HepG2 (cell line): Measurements from ENCODE around the gene RAD9A. TPM values are rescaled to one million over a fixed set of nuclear protein-coding genes. Genes with fewer than 3 reads are reported as not detected.
A peak's percentile ranks its signal among the peaks of the same experiment; 100 is the strongest.

Experiments used
- ATAC-seq: fragments of 200-7000 bp; cut with Tn5 transposase; 3 replicates; pipeline ENCODE4 v1.9.1; 2020; ENCODE audit warnings: mild to moderate bottlenecking, moderate library complexity
- BruUV-seq: library from RNA; stranded (reverse); fragments of 400-500 nt; replicated peaks from 2 replicates; lab custom pipeline; 2021; lab: Mats Ljungman, UMichigan
- CTCF ChIA-PET: fragments of 300-600 bp; formaldehyde crosslinking; extraction: SDS; loops from one replicate; lab custom pipeline; 2021; ENCODE audit warnings: low total read pairs, inconsistent platforms, low intra/inter-chr PET ratio; lab: Yijun Ruan, JAX
- POLR2A ChIA-PET: fragments of 350-600 bp; sonication (Branson Sonifier 250); formaldehyde crosslinking; loops from one replicate; lab custom pipeline; 2020; ENCODE audit warnings: antibody characterized with exemption, inconsistent platforms; lab: Yijun Ruan, JAX
- DNase-seq: peaks from one replicate; pipeline ENCODE4 v3.0.0-alpha.2; 2015; ENCODE audit warnings: low spot score
- FAIRE-seq: peaks from 3 replicates; lab custom pipeline; 2011; peaks lifted over from hg19 to GRCh38; lab: Jason Lieb, UNC
- H2AFZ ChIP-seq: one replicate; pipeline ENCODE4 v1.6.1; 2011; ENCODE audit warnings: low read length, inconsistent platforms
- H3K27ac ChIP-seq: fragments of 300-600 bp; 3 replicates; pipeline ENCODE4 v1.8.0; 2011; ENCODE audit warnings: mixed run types, mild to moderate bottlenecking, mixed read lengths, low read length, inconsistent platforms; ENCODE audit not compliant: insufficient read depth; ENCODE audit errors: extremely low read length
- H3K27me3 ChIP-seq, 2 experiments: fragments of 200-600 bp in 1 of 2; 2 replicates in 1 of 2; 3 replicates in 1 of 2; pipeline versions ENCODE4 v1.6.0 to v1.8.0; 2011; ENCODE audit warnings: low read length in 2 of 2, mild to moderate bottlenecking in 2 of 2, moderate library complexity in 2 of 2, inconsistent platforms in 1 of 2; ENCODE audit not compliant: insufficient read depth in 2 of 2, control insufficient read depth in 1 of 2
- H3K36me3 ChIP-seq, 2 experiments: fragments of 200-600 bp in 1 of 2; replicated peaks in 1 of 2; 2 replicates in 1 of 2; 3 replicates in 1 of 2; pipeline versions ENCODE4 v1.5.1 to v1.8.0; 2011; ENCODE audit warnings: low read length in 2 of 2, inconsistent platforms in 1 of 2; ENCODE audit not compliant: insufficient read depth in 2 of 2, control insufficient read depth in 1 of 2
- H3K4me1 ChIP-seq: 2 replicates; pipeline ENCODE4 v1.5.1; 2012; ENCODE audit warnings: low read length, inconsistent platforms; ENCODE audit not compliant: insufficient read depth
- H3K4me2 ChIP-seq: 2 replicates; pipeline ENCODE4 v1.6.0; 2011; ENCODE audit warnings: low read depth, low read length, inconsistent platforms
- H3K4me3 ChIP-seq, 3 experiments: fragments of 200-600 bp in 1 of 3; sonication (generic), shearing (Covaris generic) in 1 of 3; replicated peaks in 1 of 3; 2 replicates each; pipeline ENCODE4 v1.5.1; 2011 to 2016; ENCODE audit warnings: low read length in 3 of 3, inconsistent platforms in 2 of 3, low read depth in 2 of 3, mild to moderate bottlenecking in 2 of 3, control low read depth in 1 of 3, mixed read lengths in 1 of 3; ENCODE audit not compliant: insufficient read depth in 1 of 3
- H3K79me2 ChIP-seq: one replicate; pipeline ENCODE4 v1.6.1; 2011; ENCODE audit warnings: low read length, inconsistent platforms; ENCODE audit not compliant: insufficient read depth
- H3K9ac ChIP-seq: 2 replicates; pipeline ENCODE4 v1.6.0; 2011; ENCODE audit warnings: mild to moderate bottlenecking, low read depth, low read length, inconsistent platforms; ENCODE audit not compliant: insufficient read depth
- H3K9me3 ChIP-seq: 2 replicates; pipeline ENCODE4 v1.5.1; 2012; ENCODE audit warnings: mild to moderate bottlenecking, low read length
- H4K20me1 ChIP-seq: 2 replicates; pipeline ENCODE4 v1.6.0; 2011; ENCODE audit warnings: inconsistent platforms, mild to moderate bottlenecking, low read length, moderate library complexity; ENCODE audit not compliant: insufficient read depth
- CREM ChIP-seq, 2 experiments: sonication (generic) in 1 of 2; formaldehyde crosslinking in 1 of 2; IDR thresholded peaks; 2 replicates each; pipeline versions ENCODE4 v1.4.0 to v1.6.1; 2016 to 2020; ENCODE audit warnings: antibody characterized with exemption in 1 of 2, mild to moderate bottlenecking in 1 of 2, missing genetic modification reagents in 1 of 2
- FOXK1 ChIP-seq: sonication (generic); formaldehyde crosslinking; IDR thresholded peaks from 2 replicates; pipeline ENCODE4 v1.4.0; 2020; ENCODE audit warnings: low read depth, missing genetic modification reagents, borderline replicate concordance
- HES4 ChIP-seq: sonication (generic); formaldehyde crosslinking; IDR thresholded peaks from 2 replicates; pipeline ENCODE4 v1.9.0; 2021; ENCODE audit warnings: mild to moderate bottlenecking, missing genetic modification reagents, borderline replicate concordance
- HNRNPL ChIP-seq: fragments of 200-400 bp; formaldehyde crosslinking; IDR thresholded peaks from 2 replicates; pipeline ENCODE4 v1.6.1; 2017; ENCODE audit warnings: mild to moderate bottlenecking, low read depth, low read length
- KLF11 ChIP-seq: IDR thresholded peaks from 2 replicates; pipeline ENCODE4 v1.6.1; 2016; ENCODE audit warnings: missing compliant biosample characterization
- RBFOX2 ChIP-seq: fragments of 200-400 bp; formaldehyde crosslinking; IDR thresholded peaks from 2 replicates; pipeline ENCODE4 v1.6.1; 2017; ENCODE audit warnings: low read depth, mild to moderate bottlenecking, low read length
- WGBS: methylation state at CpG from one replicate; pipeline ENCODE4 v1.1.6; 2017; ENCODE audit warnings: low lambda C conversion rate; 5-methylcytosine and 5-hydroxymethylcytosine counted together
- in situ Hi-C: cut with HindIII; loops from 2 replicates; pipeline ENCODE4 v1.10.0; 2017; ENCODE audit warnings: low pct_unique_long_range_greater_than_20kb; ENCODE audit not compliant: extremely low pct_ligation_motif_present
- intact Hi-C: fragments of 100-400 bp; cut with micrococcal nuclease; formaldehyde crosslinking; loops from one replicate; pipeline ENCODE4 v1.10.0; 2022; ENCODE audit not compliant: unreplicated experiment
- polyA plus RNA-seq, 8 experiments: library from polyadenylated mRNA; depleted of rRNA in 3 of 8; stranded (reverse) in 7 of 8; unstranded in 1 of 8; fragments of >200 nt; fragmentation: Illumina TruSeq in 4 of 8; extraction: Trizol in 4 of 8; gene quantifications; 2 replicates each; pipeline versions ENCODE4 v1.2.1 to v1.2.3, GENCODE V29; 2011 to 2016; ENCODE audit warnings: low read depth in 4 of 8, missing spikeins in 1 of 8, mixed read lengths in 1 of 8; ENCODE audit not compliant: insufficient read depth in 1 of 8
- total RNA-seq, 5 experiments: library from RNA; depleted of rRNA; stranded (reverse); fragments of >200 nt; fragmentation: Illumina TruSeq; extraction: Trizol; gene quantifications; 2 replicates each; pipeline ENCODE4 v1.2.3, GENCODE V29; 2016; ENCODE audit warnings: low read depth in 1 of 5

The RAD9A gene
- total and polyA plus RNA-seq, 2 of the 13 experiments (the other 11 are each of a cell fraction or from before 2014, with no cell fraction given), result 10.1 to 15.7 TPM

GRCh38 chr11:67440229-67441097 is 48.7 kb downstream of the RAD9A start (continued):
- TF ChIP-seq CREM (IDR thresholded peaks at IDR 0.05) (no peak), CREM (CRISPR knock-in tag; IDR thresholded peaks at IDR 0.05) (no peak), FOXK1 (CRISPR knock-in tag) (no peak)
- TF ChIP-seq, all 625 proteins: peak for 0

GRCh38 chr11:67441098-67441563 is 49.3 kb downstream of the RAD9A start:
- ChIA-PET CTCF (no interaction called here), POLR2A (no interaction called here)
- peaks cover 3% of the 10 kb centered on the region for H3K79me2 ChIP-seq
- no CpG with 5 or more reads among the region's 21 CpGs for WGBS
- H3K27me3 ChIP-seq, result peaks cover 0 to 1% of the 10 kb centered on the region in 2 experiments; a peak in 1 of 5 replicates
- H3K36me3 ChIP-seq, result peaks cover 0 to 4% of the 10 kb centered on the region in 2 experiments; a peak in 2 of 5 replicates
- in situ Hi-C loops, result no loop called here
- intact Hi-C loops, result no loop called here
- no peak overlapping the region for H3K4me2 ChIP-seq
- H3K9ac ChIP-seq, result no peak overlapping the region
- no peak overlapping the region for H3K27ac ChIP-seq
- H2AFZ ChIP-seq, result no peak overlapping the region
- no peak for ATAC-seq
- no peaks in the 10 kb centered on the region for H3K9me3 ChIP-seq
- TF ChIP-seq KLF11 (CRISPR knock-in tag) (no peak), HNRNPL (0 out of 2 replicates have a peak, but pooled peaks have one; percentile 20), HES4 (CRISPR knock-in tag) (no peak), RBFOX2 (0 out of 2 replicates have a peak, but pooled peaks have one; percentile 14)
- no peak for FAIRE-seq
- no TSS peak for BruUV-seq
- no peak for DNase-seq
- H3K4me1 ChIP-seq, result peaks cover 21% of the 10 kb centered on the region
- no peaks in the 10 kb centered on the region for H4K20me1 ChIP-seq
- H3K4me3 ChIP-seq, result no peak overlapping the region
